ENCODE measurements around the gene AMHR2. TPM values are rescaled to one million over a fixed set of nuclear protein-coding genes. Genes with fewer than 3 reads are reported as not detected.
"Not testable (repeated sequence)": the region's sequence is repeated elsewhere in the genome, so short reads cannot be mapped to it uniquely, and the experiment has no call there.

AMHR2 gene
- total RNA-seq, 1 experiment from 2014 or later = not detected

GRCh38 chr12:53381731-53382630, 41.7 kb upstream of the AMHR2 start:
- peak; percentile 50 to 76 for DNase-seq
- Histone ChIP-seq H4K20me1 (ENCODE audit: insufficient read depth) (peaks cover 27% of the 10 kb centered on the region), H3K4me3 (peak overlapping the region; percentile 70), H3K4me1 (replicated peaks; ENCODE audit: insufficient read depth) (peaks cover 64% of the 10 kb centered on the region), H3K27me3 (ENCODE audit: insufficient read depth, low read depth) (no peaks in the 10 kb centered on the region), H2AFZ (no peak overlapping the region; the same call in 1 of the 2 replicates), H3K36me3 (ENCODE audit: low read depth) (peaks cover 36% of the 10 kb centered on the region), H3K79me2 (ENCODE audit: low read depth) (peaks cover 61% of the 10 kb centered on the region), H3K9me2 (ENCODE audit: insufficient read depth) (no peaks in the 10 kb centered on the region), H3K9me3 (ENCODE audit: insufficient read depth, low read depth) (no peaks in the 10 kb centered on the region), H3K4me2 (peak overlapping the region; percentile 97), H3F3A (ENCODE audit: insufficient read depth, low read depth) (peaks cover 35% of the 10 kb centered on the region), H3K27ac (peak overlapping the region; percentile 97)
- ChIA-PET POLR2A (ENCODE audit: unreplicated experiment) (interaction anchor here (0.6 to 0.8 kb wide), 2 partner anchors 86 to 283 kb away, joined by 4 to 6 read pairs; no protein-coding TSS in a partner anchor), CTCF (interaction anchor here (0.6 to 4.4 kb wide), 7 partner anchors 15 to 834 kb away, joined by 3 to 24 read pairs (median 9); partner anchors contain the start of gene AAAS)
- no TSS peak for BruUV-seq (replicated peaks)
- TF ChIP-seq EZH2 (IDR thresholded peaks at IDR 0.05; ENCODE audit: low read depth) (no peak), CTCF (conservative IDR thresholded peaks at IDR 0.05) (peak; percentile 77)
- intact Hi-C loops (cut with micrococcal nuclease; ENCODE audit: unreplicated experiment) = loop anchor here (5.0 kb wide), 1 partner anchor 40 kb away; the partner anchor contains the start of gene AMHR2

GRCh38 chr12:53383258-53383657, 40.4 kb upstream of the AMHR2 start:
- H2AFZ ChIP-seq = no peak overlapping the region
- H3F3A ChIP-seq (ENCODE audit: insufficient read depth, low read depth) = peaks cover 39% of the 10 kb centered on the region
- no peaks in the 10 kb centered on the region for H3K9me2 ChIP-seq (ENCODE audit: insufficient read depth)
- H3K27ac ChIP-seq = peak overlapping the region; percentile 97; the same call in 1 of the 2 replicates
- H3K79me2 ChIP-seq (ENCODE audit: low read depth) = peaks cover 74% of the 10 kb centered on the region
- peak overlapping the region; percentile 70 for H3K4me3 ChIP-seq
- BruUV-seq (replicated peaks) = no TSS peak
- H3K36me3 ChIP-seq (ENCODE audit: low read depth) = peaks cover 44% of the 10 kb centered on the region
- peaks cover 74% of the 10 kb centered on the region for H3K4me1 ChIP-seq (replicated peaks; ENCODE audit: insufficient read depth)
- TF ChIP-seq EZH2 (IDR thresholded peaks at IDR 0.05; ENCODE audit: low read depth) (no peak), CTCF (conservative IDR thresholded peaks at IDR 0.05) (no peak)
- no peak for DNase-seq
- CTCF ChIA-PET = interaction anchor here (1.2 to 4.4 kb wide), 2 partner anchors 31 to 85 kb away, joined by 4 to 24 read pairs; no protein-coding TSS in a partner anchor
- H3K9me3 ChIP-seq (ENCODE audit: insufficient read depth, low read depth) = no peaks in the 10 kb centered on the region
- peaks cover 39% of the 10 kb centered on the region for H4K20me1 ChIP-seq (ENCODE audit: insufficient read depth)
- peak overlapping the region; percentile 97 for H3K4me2 ChIP-seq
- POLR2A ChIA-PET (ENCODE audit: unreplicated experiment) = no interaction called here
- intact Hi-C loops (cut with micrococcal nuclease; ENCODE audit: unreplicated experiment) = loop anchor here (5.0 kb wide), 1 partner anchor 39 kb away; the partner anchor contains the start of gene AMHR2
- no peaks in the 10 kb centered on the region for H3K27me3 ChIP-seq (ENCODE audit: insufficient read depth, low read depth)

GRCh38 chr12:53386381-53386780, 37.3 kb upstream of the AMHR2 start:
- intact Hi-C loops (cut with micrococcal nuclease; ENCODE audit: unreplicated experiment); POLR2A ChIA-PET (ENCODE audit: unreplicated experiment); DNase-seq; H3K9me3 ChIP-seq (ENCODE audit: insufficient read depth, low read depth); H2AFZ ChIP-seq; CTCF ChIA-PET; H3K9me2 ChIP-seq (ENCODE audit: insufficient read depth); H3K27me3 ChIP-seq (ENCODE audit: insufficient read depth, low read depth); BruUV-seq (replicated peaks): not testable (repeated sequence)
- Histone ChIP-seq H3K4me1 (replicated peaks; ENCODE audit: insufficient read depth) (peaks cover 93% of the 10 kb centered on the region), H3K4me2 (peak overlapping the region; percentile 97), H3K4me3 (peak overlapping the region; percentile 55), H3K27ac (peak overlapping the region; percentile 52; the same call in 1 of the 2 replicates), H3K36me3 (ENCODE audit: low read depth) (peaks cover 58% of the 10 kb centered on the region), H3K79me2 (ENCODE audit: low read depth) (peaks cover 100% of the 10 kb centered on the region), H4K20me1 (ENCODE audit: insufficient read depth) (peaks cover 65% of the 10 kb centered on the region), H3F3A (ENCODE audit: insufficient read depth, low read depth) (peaks cover 27% of the 10 kb centered on the region)

All from PC-9 (cell line).